CD4-positive, alpha-beta T cell (primary cell): ENCODE data around the gene PTX3. TPM values are rescaled to one million over a fixed set of nuclear protein-coding genes. Genes with fewer than 3 reads are reported as not detected.

Experiments used
- ATAC-seq: fragments of 200-7000 bp; cut with Tn5 transposase; one replicate; pipeline ENCODE4 v1.10.0; 2022; ENCODE audit warnings: mild to moderate bottlenecking; ENCODE audit not compliant: poor library complexity
- CTCF ChIA-PET: fragments of 350-600 bp; sonication (Branson Sonifier 250); formaldehyde crosslinking; loops from one replicate; lab custom pipeline; 2021; ENCODE audit warnings: antibody characterized with exemption, inconsistent platforms; lab: Charles Lee
- POLR2A ChIA-PET: fragments of 350-600 bp; sonication (Branson Sonifier 250); formaldehyde crosslinking; loops from one replicate; lab custom pipeline; 2021; ENCODE audit warnings: antibody characterized with exemption, inconsistent platforms; lab: Charles Lee
- DNase-seq, 14 experiments: peaks; one replicate each; pipeline ENCODE4 v3.0.0-alpha.2; 2013 to 2020; ENCODE audit warnings: mixed read lengths in 2 of 14
- H3K27ac ChIP-seq, 2 donors: one replicate each; pipeline versions ENCODE4 v1.5.1 to v1.7.0; 2013; ENCODE audit warnings: low read length in 2 of 2, low read depth in 1 of 2, mild to moderate bottlenecking in 1 of 2
- H3K27me3 ChIP-seq, 2 experiments: 1 replicate in 1 of 2; 2 replicates in 1 of 2; pipeline versions ENCODE4 v1.6.1 to v1.7.0; 2013; ENCODE audit warnings: low read length in 2 of 2, control low read depth in 1 of 2, mild to moderate bottlenecking in 1 of 2, moderate library complexity in 1 of 2; ENCODE audit not compliant: insufficient read depth in 2 of 2, control insufficient read depth in 1 of 2
- H3K36me3 ChIP-seq: one replicate; pipeline ENCODE4 v1.6.1; 2013; ENCODE audit warnings: low read length, control low read depth; ENCODE audit not compliant: insufficient read depth
- H3K4me1 ChIP-seq: one replicate; pipeline ENCODE4 v1.6.1; 2013; ENCODE audit warnings: low read length, control low read depth; ENCODE audit not compliant: insufficient read depth
- H3K4me3 ChIP-seq: one replicate; pipeline ENCODE4 v1.5.1; 2013; ENCODE audit warnings: mild to moderate bottlenecking, low read length, moderate library complexity
- H3K9me3 ChIP-seq, 2 experiments: 1 replicate in 1 of 2; 2 replicates in 1 of 2; pipeline versions ENCODE4 v1.6.1 to v1.7.0; 2013; ENCODE audit warnings: low read length in 2 of 2, mild to moderate bottlenecking in 2 of 2, control low read depth in 1 of 2, moderate library complexity in 1 of 2; ENCODE audit not compliant: control insufficient read depth in 1 of 2, insufficient read depth in 1 of 2
- H3K27ac Mint-ChIP-seq: one replicate; pipeline ENCODE4 v1.8.0; 2020; ENCODE audit warnings: mixed read lengths
- H3K27me3 Mint-ChIP-seq: one replicate; pipeline ENCODE4 v1.8.0; 2021; ENCODE audit warnings: mixed read lengths
- H3K36me3 Mint-ChIP-seq: one replicate; pipeline ENCODE4 v1.8.0; 2021; ENCODE audit warnings: low read depth, mixed read lengths
- H3K4me1 Mint-ChIP-seq: one replicate; pipeline ENCODE4 v1.8.0; 2021; ENCODE audit warnings: low read depth, mixed read lengths
- H3K4me3 Mint-ChIP-seq: one replicate; pipeline ENCODE4 v1.8.0; 2020; ENCODE audit warnings: mild to moderate bottlenecking, mixed read lengths
- H3K9me3 Mint-ChIP-seq: one replicate; pipeline ENCODE4 v1.8.0; 2020; ENCODE audit warnings: mixed read lengths
- CTCF ChIP-seq: fragments of 200-600 bp; IDR thresholded peaks from one replicate; pipeline ENCODE4 v1.8.0; 2022; ENCODE audit warnings: antibody characterized with exemption, mild to moderate bottlenecking
- intact Hi-C, 2 experiments: fragments of 100-400 bp; cut with DNase I in 1 of 2; cut with micrococcal nuclease in 1 of 2; formaldehyde crosslinking; loops; one replicate each; pipeline versions ENCODE4 v1.15.1 to v1.9.0; 2023 to 2025; cut with DNase I, micrococcal nuclease
- total RNA-seq, 174 experiments: library from RNA in 2 of 174; stranded (reverse) in 2 of 174; gene quantifications; one replicate each; pipeline ENCODE4 v1.2.3 and lab custom pipeline; 2021 to 2026

Gene PTX3
- total RNA-seq, 2 experiments from 2014 or later: 0.16 to 0.34 TPM

DNA sequence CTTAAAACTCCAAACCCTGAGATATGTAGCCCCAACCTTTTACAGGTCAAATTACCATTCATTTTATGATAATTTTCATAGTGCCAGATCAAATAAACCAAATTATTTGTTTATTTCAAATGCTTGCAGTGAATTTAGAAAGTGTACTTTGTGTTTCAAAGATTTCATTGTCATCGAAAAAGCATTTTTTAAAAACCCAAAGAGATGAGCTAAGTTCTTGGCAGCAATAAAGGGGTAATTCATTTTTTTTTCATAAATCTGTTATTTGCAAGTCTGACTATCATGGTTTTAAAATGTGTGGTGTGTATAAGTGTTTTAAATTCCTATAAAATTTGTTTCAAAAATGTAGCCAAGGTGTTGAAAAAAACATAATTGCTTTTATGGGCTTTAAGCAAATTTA, 17.2 kb downstream of the PTX3 start:
- Mint-ChIP-seq H3K36me3 (no peaks in the 10 kb centered on the region), H3K27ac (no peak overlapping the region), H3K4me1 (no peaks in the 10 kb centered on the region), H3K27me3 (peaks cover 27% of the 10 kb centered on the region), H3K9me3 (peaks cover 3% of the 10 kb centered on the region), H3K4me3 (no peak overlapping the region)
- Histone ChIP-seq H3K36me3 (no peaks in the 10 kb centered on the region), H3K9me3 (no peaks in the 10 kb centered on the region), H3K27me3 (peaks cover 0 to 4% of the 10 kb centered on the region in 2 experiments), H3K4me3 (no peak overlapping the region), H3K27ac (no peak overlapping the region), H3K4me1 (no peaks in the 10 kb centered on the region)
- ChIA-PET POLR2A (no interaction called here), CTCF (no interaction called here)
- ATAC-seq (no peak), DNase-seq (no peak)
- intact Hi-C loops: no loop called here
- no peak for TF ChIP-seq CTCF

DNA sequence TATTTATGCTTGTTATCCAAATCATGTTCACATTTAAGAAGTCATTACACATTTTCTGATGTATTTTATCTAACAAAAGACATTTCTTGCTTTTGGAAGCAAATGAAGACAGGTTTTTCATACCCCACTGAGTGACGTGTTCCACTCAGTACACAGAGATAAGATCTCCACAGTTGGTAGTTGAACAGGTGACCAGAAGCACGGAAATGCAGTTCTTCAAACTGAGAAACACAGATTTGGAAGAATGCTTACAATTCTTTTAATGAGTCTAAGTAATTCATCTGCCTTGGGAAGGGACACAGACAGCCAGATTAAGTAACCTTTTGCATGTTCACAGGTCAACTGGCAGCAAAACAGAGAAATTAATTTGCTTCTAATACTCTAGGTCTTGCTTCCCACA, 23.1 kb downstream of the PTX3 start:
- CTCF ChIA-PET: no interaction called here
- peaks cover 0 to 3% of the 10 kb centered on the region in 2 experiments for H3K9me3 ChIP-seq
- no peak for DNase-seq
- no peaks in the 10 kb centered on the region for H3K4me1 ChIP-seq
- H3K36me3 ChIP-seq: no peaks in the 10 kb centered on the region
- Mint-ChIP-seq H3K27ac (no peak overlapping the region), H3K4me1 (no peaks in the 10 kb centered on the region), H3K36me3 (no peaks in the 10 kb centered on the region), H3K4me3 (no peak overlapping the region), H3K27me3 (peaks cover 30% of the 10 kb centered on the region), H3K9me3 (peaks cover 3% of the 10 kb centered on the region)
- POLR2A ChIA-PET: no interaction called here
- H3K27me3 ChIP-seq: peaks cover 0 to 3% of the 10 kb centered on the region in 2 experiments
- intact Hi-C loops: no loop called here
- ATAC-seq: no peak
- H3K27ac ChIP-seq: no peak overlapping the region
- no peak overlapping the region for H3K4me3 ChIP-seq
- no peak for TF ChIP-seq CTCF

DNA sequence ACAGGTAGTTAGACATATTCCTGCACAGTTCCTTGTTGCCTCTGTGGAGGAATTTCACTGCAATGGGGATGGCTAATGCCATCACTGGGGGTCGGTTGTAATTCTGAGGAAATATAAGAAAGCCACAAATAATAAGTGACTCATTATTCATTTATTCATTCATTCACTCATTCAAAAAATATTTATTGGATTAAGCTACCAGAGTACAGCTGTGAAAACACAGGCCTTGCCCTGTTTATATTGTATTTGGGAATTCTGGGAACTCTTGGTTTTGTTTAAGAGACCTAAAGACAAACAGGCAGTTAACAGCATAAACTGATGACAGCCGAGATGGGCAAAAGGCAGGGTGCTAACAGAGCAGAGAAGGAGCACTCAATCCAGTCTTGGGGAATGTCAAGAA, 23.6 kb downstream of the PTX3 start:
- POLR2A ChIA-PET: no interaction called here
- Mint-ChIP-seq H3K9me3 (peaks cover 3% of the 10 kb centered on the region), H3K27me3 (peaks cover 30% of the 10 kb centered on the region), H3K4me1 (no peaks in the 10 kb centered on the region), H3K36me3 (no peaks in the 10 kb centered on the region), H3K27ac (no peak overlapping the region), H3K4me3 (no peak overlapping the region)
- CTCF ChIA-PET: no interaction called here
- peaks cover 0 to 3% of the 10 kb centered on the region in 2 experiments for H3K9me3 ChIP-seq
- no peak overlapping the region for H3K4me3 ChIP-seq
- H3K36me3 ChIP-seq: no peaks in the 10 kb centered on the region
- DNase-seq (no peak), ATAC-seq (no peak)
- TF ChIP-seq CTCF: no peak
- intact Hi-C loops: no loop called here
- no peaks in the 10 kb centered on the region for H3K4me1 ChIP-seq
- H3K27me3 ChIP-seq: peaks cover 0 to 3% of the 10 kb centered on the region in 2 experiments
- no peak overlapping the region for H3K27ac ChIP-seq
